Panc1 (cell line): ENCODE results near the gene QRICH2.
"Not testable (repeated sequence)": the region's sequence is repeated elsewhere in the genome, so short reads cannot be mapped to it uniquely, and the experiment has no call there.

ENCODE experiments used
- POLR2AphosphoS5 ChIP-seq: IDR thresholded peaks from 2 replicates; pipeline ENCODE4 v1.6.1; 2012; ENCODE audit warnings: mild to moderate bottlenecking, low read depth, low read length, moderate library complexity
- SIN3A ChIP-seq: IDR thresholded peaks from 2 replicates; pipeline ENCODE4 v1.6.1; 2012; ENCODE audit warnings: low read depth, mild to moderate bottlenecking, low read length, moderate library complexity, borderline replicate concordance; ENCODE audit not compliant: insufficient read depth
- TCF7L2 ChIP-seq: IDR thresholded peaks from 2 replicates; pipeline ENCODE4 v1.6.1; 2011; ENCODE audit warnings: mild to moderate bottlenecking, low read depth, low read length, inconsistent platforms
- TF ChIP-seq, protein P1 (sequence below): fragments of 450-650 bp; IDR thresholded peaks from 2 replicates; pipeline ENCODE4 v1.5.1; 2017; ENCODE audit warnings: mild to moderate bottlenecking
- TF ChIP-seq, protein P2 (sequence below), 2 experiments: IDR thresholded peaks; 2 replicates each; pipeline ENCODE4 v1.6.1; 2011 to 2012; ENCODE audit warnings: low read depth in 2 of 2, control low read depth in 1 of 2, low read length in 1 of 2, mild to moderate bottlenecking in 1 of 2, moderate library complexity in 1 of 2; ENCODE audit not compliant: insufficient read depth in 1 of 2

DNA sequence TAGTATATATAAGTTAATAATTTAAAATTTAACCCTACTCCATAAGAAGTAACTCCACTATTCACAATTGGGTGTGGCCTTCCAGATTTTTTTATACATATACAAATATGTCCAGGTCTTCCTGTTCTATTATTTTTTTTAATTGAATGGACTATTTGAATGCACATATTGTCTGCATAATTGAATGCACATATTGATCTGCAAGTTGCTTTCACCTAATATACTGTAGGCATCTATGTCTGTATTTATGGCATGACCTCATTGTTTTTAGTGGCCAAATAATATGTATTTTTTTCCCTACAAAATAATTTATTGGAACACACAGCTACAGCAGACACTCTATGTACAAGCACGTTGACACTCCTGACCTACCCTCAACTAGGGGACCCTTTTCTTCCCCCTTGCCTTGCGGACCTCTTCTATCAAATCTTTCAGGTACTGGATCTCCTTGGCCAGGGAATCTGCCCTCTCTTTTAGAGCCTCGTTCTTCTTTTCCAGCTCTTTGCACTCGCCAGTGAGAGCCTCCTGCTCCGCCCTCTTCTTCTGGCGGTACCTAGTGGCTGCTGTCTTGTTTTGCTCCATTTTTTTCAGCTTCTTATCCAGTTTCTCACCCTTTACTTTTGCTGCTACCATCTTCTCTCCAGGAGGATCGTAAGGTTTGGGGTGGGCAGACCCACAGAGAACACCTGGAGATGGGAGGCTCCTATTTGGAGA lies 82.5 kb downstream of the QRICH2 start:
- TF ChIP-seq, protein P1, sequence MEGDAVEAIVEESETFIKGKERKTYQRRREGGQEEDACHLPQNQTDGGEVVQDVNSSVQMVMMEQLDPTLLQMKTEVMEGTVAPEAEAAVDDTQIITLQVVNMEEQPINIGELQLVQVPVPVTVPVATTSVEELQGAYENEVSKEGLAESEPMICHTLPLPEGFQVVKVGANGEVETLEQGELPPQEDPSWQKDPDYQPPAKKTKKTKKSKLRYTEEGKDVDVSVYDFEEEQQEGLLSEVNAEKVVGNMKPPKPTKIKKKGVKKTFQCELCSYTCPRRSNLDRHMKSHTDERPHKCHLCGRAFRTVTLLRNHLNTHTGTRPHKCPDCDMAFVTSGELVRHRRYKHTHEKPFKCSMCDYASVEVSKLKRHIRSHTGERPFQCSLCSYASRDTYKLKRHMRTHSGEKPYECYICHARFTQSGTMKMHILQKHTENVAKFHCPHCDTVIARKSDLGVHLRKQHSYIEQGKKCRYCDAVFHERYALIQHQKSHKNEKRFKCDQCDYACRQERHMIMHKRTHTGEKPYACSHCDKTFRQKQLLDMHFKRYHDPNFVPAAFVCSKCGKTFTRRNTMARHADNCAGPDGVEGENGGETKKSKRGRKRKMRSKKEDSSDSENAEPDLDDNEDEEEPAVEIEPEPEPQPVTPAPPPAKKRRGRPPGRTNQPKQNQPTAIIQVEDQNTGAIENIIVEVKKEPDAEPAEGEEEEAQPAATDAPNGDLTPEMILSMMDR, result not testable (repeated sequence)
- not testable (repeated sequence) for TF ChIP-seq TCF7L2, POLR2AphosphoS5, SIN3A
- TF ChIP-seq, protein P2, sequence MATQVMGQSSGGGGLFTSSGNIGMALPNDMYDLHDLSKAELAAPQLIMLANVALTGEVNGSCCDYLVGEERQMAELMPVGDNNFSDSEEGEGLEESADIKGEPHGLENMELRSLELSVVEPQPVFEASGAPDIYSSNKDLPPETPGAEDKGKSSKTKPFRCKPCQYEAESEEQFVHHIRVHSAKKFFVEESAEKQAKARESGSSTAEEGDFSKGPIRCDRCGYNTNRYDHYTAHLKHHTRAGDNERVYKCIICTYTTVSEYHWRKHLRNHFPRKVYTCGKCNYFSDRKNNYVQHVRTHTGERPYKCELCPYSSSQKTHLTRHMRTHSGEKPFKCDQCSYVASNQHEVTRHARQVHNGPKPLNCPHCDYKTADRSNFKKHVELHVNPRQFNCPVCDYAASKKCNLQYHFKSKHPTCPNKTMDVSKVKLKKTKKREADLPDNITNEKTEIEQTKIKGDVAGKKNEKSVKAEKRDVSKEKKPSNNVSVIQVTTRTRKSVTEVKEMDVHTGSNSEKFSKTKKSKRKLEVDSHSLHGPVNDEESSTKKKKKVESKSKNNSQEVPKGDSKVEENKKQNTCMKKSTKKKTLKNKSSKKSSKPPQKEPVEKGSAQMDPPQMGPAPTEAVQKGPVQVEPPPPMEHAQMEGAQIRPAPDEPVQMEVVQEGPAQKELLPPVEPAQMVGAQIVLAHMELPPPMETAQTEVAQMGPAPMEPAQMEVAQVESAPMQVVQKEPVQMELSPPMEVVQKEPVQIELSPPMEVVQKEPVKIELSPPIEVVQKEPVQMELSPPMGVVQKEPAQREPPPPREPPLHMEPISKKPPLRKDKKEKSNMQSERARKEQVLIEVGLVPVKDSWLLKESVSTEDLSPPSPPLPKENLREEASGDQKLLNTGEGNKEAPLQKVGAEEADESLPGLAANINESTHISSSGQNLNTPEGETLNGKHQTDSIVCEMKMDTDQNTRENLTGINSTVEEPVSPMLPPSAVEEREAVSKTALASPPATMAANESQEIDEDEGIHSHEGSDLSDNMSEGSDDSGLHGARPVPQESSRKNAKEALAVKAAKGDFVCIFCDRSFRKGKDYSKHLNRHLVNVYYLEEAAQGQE (IDR thresholded peaks at IDR 0.05; ENCODE audit: insufficient read depth in 1 of 2, low read depth in 2 of 2, low read length in 1 of 2), result not testable (repeated sequence)
